Islet of Langerhans (tissue), 1 donor: ENCODE data around the gene MIEN1.
"Not testable (repeated sequence)": the region's sequence is repeated elsewhere in the genome, so short reads cannot be mapped to it uniquely, and the experiment has no call there.

Experiments used
- FAIRE-seq: peaks from one replicate; lab custom pipeline; 2011; peaks lifted over from hg19 to GRCh38; lab: Jason Lieb, UNC

Gene MIEN1

DNA sequence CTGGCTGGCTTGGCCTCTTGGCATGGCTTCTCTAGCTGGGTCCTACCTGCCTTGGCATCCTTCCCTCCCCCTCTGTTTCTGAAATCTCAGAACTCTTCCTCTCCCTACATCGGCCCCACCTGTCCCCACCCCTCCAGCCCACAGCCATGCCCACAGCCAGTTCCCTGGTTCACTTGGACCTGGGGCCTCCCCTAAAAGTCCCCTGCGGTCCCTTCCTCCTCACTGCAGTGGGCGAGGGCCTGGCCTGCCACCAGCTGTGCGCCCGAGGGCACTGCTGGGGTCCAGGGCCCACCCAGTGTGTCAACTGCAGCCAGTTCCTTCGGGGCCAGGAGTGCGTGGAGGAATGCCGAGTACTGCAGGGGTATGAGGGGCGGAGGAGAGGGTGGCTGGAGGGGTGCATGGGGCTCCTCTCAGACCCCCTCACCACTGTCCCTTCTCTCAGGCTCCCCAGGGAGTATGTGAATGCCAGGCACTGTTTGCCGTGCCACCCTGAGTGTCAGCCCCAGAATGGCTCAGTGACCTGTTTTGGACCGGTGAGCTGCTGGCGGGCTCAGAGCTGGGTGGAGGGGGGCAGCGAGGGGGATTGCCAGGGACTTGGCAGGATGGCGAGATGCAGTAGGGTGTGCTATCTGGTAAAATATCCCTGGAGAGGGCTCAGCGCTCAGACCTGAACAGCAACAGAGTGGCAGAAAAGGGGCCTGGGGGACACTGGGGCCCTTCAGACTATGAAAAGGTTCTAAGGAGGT lies 14.1 kb downstream of the MIEN1 start:
- FAIRE-seq = no peak

DNA sequence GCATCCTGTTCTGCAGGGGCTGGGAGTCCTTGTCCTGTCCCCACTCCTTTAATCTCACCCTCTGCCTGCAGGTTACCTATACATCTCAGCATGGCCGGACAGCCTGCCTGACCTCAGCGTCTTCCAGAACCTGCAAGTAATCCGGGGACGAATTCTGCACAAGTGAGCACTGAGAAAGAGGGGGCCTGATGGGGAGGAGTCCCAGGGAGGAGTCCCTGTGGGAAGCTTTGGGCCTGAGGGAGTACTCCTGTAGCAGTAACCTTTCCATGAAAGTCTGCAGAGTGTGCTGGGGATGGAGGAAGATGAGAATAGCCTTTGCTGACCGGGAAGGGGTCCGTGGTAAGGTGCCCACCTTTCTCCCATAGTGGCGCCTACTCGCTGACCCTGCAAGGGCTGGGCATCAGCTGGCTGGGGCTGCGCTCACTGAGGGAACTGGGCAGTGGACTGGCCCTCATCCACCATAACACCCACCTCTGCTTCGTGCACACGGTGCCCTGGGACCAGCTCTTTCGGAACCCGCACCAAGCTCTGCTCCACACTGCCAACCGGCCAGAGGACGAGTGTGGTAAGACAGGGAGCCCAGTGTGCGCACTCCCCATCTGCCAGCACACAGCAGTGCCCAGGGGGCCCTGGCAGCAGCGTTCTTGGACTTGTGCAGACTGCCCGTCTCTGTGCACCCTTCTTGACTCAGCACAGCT lies 14.8 kb downstream of the MIEN1 start:
- no peak for FAIRE-seq

DNA sequence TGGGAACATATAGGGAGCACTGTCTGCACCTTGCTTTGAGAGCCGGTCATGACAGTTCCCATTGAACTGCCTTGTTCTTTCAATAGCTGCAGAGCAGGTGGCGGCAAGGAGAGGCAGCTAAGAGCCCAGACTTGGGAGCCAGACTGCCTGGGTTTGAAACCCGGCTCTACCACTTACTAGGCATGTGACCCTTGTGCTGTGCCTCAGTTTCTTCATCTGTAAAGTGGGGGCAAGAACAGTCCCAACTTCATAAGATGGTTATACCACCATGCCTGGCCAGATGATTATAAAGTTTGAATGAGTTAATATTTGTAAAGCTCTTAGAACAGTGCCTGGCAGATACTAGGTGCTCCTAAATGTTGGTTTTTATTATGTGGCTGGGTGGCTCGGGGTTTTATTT lies 16.1 kb downstream of the MIEN1 start:
- no peak for FAIRE-seq

DNA sequence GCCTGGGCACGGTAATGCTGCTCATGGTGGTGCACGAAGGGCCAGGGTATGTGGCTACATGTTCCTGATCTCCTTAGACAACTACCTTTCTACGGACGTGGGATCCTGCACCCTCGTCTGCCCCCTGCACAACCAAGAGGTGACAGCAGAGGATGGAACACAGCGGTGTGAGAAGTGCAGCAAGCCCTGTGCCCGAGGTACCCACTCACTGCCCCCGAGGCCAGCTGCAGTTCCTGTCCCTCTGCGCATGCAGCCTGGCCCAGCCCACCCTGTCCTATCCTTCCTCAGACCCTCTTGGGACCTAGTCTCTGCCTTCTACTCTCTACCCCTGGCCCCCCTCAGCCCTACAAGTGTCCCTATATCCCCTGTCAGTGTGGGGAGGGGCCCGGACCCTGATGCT lies 18.5 kb downstream of the MIEN1 start:
- FAIRE-seq = no peak

DNA sequence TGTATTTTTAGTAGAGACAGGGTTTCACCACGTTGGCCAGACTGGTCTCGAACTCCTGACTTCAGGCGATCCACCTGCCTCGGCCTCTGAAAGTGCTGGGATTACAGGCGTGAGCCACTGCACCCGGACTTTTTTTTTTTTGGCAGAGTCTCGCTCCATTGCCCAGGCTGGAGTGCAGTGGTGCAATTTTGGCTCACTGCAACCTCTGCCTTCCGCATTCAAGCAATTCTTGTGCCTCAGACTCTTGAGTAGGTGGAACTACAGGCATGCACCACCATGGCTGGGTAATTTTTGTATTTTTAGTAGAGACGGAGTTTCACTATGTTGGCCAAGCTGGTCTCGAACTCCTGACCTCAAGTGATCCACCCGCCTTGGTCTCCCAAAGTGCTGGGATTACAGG lies 19.3 kb downstream of the MIEN1 start:
- FAIRE-seq = not testable (repeated sequence)

DNA sequence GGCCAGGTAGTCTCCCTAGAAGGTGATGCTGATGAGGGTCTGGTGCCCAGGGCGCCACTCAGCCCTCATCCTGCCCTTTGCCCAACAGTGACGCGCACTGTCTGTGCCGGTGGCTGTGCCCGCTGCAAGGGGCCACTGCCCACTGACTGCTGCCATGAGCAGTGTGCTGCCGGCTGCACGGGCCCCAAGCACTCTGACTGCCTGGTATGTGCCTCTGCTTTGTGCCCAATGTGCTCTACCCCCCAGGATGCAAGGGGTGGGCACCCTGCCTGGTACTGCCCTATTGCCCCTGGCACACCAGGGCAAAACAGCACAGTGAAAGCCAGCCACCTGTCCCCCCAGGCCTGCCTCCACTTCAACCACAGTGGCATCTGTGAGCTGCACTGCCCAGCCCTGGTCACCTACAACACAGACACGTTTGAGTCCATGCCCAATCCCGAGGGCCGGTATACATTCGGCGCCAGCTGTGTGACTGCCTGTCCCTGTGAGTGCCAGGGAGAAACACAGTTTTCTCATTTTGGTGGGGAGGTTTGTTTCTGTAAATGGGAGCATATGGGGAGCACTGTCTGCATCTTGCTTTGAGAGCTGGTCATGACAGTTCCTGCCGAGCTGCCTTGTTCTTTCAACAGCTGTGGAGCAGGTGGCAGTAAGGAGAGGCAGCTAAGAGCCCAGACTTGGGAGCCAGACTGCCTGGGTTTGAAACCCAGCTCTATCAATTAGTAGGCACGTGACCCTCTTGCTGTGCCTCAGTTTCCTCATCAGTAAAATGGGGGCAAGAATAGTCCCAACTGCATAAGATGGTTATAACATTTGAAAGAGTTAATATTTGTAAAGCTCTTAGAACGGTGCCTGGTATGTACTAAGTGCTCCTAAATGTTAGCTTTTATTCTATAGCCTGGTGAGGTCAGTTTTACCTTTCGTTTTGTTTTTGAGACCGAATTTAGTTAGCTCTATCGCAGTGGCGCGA lies 20.1 kb downstream of the MIEN1 start:
- FAIRE-seq = no peak

DNA sequence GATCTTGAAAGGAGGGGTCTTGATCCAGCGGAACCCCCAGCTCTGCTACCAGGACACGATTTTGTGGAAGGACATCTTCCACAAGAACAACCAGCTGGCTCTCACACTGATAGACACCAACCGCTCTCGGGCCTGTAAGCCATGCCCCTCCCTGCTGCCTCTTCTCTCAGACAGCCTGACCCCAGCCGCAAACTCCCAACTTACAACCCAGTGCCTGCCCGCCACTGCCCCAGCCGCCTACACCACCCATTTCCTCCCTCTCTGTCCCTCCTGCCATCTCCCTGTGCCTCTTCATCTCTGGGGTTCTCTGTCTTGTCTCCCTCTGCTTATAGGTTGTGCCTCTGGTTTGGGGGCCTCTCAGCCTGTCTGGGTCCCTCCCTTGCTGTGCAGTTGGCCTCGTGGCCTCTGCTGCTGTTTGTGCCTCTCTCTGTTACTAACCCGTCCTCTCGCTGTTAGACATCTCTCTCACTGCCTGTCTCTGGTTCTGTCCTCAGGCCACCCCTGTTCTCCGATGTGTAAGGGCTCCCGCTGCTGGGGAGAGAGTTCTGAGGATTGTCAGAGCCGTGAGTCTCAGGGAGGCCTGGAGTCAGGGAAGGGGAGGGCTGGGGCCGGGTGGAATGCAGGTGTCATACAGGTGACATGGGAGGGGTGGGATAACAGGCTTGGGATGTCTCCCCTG lies 20.9 kb downstream of the MIEN1 start:
- FAIRE-seq = no peak

DNA sequence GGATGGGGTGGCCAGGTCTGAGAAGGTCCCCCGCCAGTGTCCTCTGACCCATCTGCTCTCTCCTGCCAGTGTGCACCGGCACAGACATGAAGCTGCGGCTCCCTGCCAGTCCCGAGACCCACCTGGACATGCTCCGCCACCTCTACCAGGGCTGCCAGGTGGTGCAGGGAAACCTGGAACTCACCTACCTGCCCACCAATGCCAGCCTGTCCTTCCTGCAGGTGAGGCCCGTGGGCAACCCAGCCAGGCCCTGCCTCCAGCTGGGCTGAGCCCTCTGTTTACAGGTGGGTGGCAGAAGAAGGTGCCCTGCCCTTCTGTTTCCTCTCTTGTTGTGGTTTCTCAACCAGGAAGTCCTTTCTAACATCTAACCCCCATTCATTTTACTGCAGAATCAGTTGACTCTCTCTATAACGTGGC lies 23.4 kb downstream of the MIEN1 start:
- FAIRE-seq = no peak

DNA sequence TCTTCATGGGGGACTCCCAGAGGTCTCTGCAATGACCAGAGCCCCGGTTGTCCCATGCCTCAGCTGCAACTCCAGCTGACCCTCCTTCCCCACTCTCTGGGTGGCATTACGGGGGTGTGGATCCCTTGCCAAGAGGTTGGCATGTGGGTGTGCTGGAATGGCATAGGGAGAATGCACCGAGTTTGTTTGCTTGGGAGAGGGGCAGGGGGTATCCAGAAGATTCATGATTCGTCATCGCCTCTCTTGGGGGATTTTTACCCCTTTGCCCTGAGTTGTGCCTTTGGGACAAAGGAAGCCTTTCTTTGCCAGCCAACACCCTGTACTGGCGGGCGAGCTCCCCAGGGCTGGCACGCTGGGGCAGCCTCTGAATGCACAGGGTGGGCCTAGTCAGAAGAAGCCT lies 23.9 kb downstream of the MIEN1 start:
- no peak for FAIRE-seq

DNA sequence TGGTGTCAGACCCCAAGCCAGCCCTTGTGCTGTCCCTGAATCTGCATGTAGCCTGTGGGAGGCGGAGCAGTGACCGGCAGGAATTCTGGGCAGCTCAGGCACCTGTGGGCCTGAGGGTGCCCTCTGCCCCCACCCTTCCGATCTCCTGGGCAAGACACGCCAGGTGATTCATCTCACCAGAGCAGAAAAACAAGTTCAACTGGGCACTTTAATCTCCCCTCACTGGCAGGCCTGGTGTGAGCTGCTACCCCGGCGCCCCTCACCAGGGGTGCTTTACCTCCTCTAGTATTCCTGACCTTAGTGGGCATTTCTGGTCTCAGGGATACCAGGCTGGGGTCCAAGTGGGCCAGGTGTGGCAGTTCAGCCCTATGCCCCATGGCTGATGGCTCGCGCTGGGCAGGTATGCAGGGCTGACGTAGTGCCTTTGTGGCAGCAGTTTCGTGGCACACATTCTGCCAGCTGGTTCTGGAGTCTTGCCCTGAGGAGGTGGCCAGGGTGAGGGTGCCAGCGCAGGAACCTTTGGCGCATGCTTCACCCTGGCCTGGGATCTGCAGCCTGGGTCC lies 24.5 kb downstream of the MIEN1 start:
- FAIRE-seq = no peak

DNA sequence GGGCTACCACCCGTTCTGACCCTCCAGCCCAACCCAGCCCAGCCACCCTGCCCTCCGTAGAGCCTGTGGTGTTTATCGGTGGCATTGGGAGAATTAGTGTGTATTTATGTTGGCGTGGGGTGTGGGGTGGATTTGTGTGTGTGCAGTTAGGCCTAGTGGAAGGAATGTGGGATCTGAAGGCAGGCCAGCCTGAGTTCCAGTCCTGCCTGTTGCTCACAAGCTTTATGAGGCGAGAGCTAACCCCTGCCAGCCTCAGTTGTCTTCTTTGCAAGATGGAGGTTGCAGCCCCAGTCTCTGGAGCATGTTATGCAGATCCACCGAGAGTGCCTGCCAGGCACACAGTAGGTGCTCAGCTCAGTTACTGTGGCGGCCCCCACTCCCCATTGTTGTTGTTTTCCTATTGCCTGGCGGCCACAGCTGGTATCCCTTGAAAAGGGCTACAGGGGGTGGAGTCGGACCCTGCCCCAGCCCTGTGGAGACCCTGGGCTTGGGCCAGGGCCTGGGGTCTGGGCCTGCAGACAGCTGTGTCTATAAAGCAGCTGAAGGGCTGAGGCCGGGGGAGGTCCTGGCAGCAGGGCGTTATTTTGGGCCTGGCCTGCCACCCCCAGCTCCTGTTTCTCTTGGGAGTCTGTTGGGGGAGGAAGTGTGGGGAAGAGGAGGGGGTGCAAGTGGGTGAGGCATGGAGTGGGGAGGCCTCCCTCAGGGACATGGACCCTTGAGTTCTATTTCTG lies 25.3 kb downstream of the MIEN1 start:
- FAIRE-seq = no peak

DNA sequence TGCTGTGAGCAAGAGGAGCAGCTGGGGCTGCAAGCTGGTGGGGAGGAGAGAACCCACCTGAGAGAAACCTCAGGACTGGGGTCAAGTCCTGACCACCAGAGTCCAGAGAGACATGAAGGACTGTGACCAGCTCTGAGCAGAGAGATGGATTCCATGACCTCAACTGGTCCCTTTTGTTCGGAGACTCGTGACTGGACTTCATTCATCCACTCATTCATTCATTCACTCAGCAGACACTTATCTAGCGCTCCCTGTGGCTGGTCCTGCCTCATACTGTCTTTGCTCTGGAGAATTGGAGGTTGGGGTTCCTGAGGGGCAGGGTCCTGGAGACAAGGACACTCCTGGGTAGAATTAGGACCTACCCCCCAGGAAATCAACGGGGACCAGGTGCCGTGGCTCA lies 26.4 kb downstream of the MIEN1 start:
- no peak for FAIRE-seq

DNA sequence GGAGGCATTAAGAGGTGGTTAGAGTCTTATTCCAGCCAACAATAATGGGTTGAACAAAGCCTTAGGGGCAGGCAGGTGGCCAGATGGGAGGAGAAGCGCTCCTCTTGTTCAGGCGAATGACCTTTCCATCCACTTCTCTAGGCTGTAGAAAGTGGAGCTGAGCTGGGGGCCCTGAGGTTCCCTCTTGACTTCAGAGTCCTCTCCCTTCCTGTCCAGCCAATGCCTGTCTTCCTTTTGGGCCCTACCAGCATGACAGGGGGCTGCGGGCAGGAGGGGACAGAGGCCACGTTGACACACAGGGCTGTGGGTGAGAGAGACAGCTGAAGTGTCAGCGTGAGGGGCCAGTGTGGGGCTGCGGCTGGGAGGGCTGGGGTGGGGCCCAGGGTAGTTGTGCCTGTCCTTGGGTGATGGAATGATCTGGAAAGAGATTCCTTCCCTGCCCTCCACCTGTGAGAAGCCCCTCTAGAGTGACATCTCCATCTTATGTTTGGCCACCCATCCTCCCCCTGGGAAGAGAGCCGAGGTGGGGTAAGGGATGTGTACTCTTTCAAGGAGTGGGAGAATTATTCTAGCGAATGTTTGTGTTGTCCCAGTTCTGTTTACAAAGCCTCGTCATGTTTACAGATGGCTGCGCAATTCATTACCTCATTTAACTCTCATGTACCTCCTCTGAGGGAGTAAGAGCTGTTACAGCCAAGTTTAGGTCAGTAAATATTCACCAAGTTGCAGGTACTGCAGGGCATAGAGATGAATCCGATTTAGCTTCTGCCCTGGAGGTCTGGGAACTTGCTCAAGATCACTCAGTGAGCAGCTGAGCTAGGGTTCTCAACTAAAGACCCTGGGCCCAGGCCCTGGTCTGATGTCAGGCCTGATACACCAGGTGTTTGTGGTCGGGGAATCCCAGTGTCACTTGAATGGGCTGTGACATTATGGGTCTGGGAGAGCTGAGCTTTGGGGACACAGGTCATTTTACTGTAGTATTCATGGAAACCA lies 27.1 kb downstream of the MIEN1 start:
- FAIRE-seq = no peak

DNA sequence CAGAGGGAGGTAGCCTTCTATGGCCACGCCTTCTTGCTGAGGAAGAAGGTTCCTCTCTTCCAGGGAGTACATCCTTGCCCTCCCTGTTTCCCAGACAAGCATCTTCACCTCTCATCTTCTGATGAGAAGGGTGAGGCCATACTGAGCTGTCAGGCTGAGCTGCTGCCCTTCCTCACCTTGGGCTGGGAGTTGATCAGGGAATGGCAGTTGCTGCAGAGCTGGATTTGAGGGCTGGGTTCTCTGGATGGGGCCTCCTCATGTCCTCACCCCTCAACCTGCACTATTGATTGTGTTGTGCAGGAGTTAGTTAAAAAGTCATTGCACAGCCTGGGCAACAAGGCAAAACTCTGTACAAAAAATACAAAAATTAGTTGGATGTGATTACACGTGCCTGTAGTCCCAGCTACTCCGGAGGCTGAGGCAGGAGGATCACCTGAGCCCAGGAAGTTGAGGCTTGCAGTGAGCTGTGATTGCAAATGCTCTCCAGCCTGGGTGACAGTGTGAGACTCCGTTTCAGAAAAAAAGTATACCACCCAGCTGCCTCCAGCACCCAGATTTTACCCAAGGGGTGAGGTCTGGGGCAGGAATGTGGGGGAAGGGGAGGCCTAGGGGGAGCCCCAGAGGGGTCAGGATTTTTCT lies 28.4 kb downstream of the MIEN1 start:
- no peak for FAIRE-seq

DNA sequence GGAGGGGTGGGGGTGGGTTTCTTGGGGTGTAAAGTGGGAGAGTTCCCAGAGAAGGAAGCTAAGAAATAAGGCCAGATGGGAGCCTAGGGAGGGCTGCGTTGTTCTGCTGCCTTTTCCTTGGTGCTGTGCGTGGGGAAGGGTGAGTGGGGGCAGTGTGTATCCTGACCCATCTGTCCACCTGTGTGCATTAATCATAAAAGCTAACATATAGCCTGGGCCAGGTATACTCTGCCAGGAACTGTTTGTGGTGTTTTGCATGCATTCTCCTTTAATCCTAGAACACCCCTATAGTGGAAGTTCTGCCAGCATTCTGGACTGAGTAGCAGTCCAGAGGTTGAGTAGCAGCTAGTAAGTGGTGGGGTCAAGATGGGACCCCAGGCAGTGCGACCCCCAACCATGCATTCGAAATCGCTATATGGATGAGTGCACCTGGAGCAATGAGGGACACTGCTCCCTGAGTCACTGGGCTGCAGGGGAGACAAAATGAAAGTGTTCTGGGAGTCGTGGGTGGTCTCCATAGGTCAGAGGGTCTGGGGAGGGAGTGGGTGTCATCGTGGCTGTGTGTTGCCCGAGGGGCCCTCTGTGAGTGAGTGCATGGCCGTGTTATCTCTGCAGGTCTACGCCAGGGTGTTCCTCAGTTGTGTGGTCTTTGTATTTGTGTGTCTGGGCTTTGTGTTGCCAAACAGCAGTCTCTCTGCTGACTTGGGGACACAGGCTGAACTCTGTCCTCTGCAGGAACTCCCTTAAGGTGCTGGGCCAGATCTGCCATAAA lies 29.1 kb downstream of the MIEN1 start:
- no peak for FAIRE-seq

DNA sequence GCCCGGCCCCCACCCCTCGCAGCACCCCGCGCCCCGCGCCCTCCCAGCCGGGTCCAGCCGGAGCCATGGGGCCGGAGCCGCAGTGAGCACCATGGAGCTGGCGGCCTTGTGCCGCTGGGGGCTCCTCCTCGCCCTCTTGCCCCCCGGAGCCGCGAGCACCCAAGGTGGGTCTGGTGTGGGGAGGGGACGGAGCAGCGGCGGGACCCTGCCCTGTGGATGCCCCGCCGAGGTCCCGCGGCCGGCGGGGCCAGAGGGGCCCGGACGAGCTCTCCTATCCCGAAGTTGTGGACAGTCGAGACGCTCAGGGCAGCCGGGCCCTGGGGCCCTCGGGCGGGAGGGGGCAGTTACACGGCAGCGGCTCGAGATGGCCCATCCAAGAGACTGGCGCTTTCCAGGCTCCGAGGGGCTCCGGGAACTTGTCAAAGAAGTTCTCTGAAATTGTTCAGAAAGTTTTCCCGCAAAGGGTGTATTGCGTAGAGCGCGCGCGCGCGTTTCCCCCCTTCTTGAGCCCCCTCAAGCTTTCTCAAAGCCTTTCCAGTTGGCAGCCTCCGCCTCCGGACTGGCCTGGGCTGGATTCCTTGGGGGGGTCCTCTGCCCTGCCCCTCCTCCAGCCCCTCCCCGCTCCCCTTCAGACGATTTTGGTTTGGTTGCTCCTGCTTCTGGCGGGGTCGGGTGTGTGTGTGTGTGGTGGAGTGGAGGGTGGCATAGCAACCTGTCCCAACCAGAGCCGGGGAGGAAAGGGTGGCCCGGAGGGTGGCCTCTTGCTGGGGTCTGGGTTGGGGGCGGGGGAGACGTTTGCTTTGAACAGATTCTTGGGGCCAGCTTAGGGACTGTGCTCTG lies 30.0 kb downstream of the MIEN1 start:
- no peak for FAIRE-seq

DNA sequence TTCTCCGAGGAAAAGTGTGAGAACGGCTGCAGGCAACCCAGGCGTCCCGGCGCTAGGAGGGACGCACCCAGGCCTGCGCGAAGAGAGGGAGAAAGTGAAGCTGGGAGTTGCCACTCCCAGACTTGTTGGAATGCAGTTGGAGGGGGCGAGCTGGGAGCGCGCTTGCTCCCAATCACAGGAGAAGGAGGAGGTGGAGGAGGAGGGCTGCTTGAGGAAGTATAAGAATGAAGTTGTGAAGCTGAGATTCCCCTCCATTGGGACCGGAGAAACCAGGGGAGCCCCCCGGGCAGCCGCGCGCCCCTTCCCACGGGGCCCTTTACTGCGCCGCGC lies 30.5 kb downstream of the MIEN1 start, which contains the start of gene ERBB2:
TSS of gene ERBB2 (plus strand) at position 247 of the 330 bp plus-strand sequence. CDS start 175 bp downstream, outside the sequence.
- no peak for FAIRE-seq
